K562 (cell line): ENCODE data around the gene RNMT. TPM values are rescaled to one million over a fixed set of nuclear protein-coding genes. Genes with fewer than 3 reads are reported as not detected.

Source experiments
- ATAC-seq: fragments of 200-7000 bp; cut with Tn5 transposase; 3 replicates; pipeline ENCODE4 v1.9.1; 2020; ENCODE audit warnings: moderate library complexity
- BruUV-seq: library from RNA; stranded (reverse); fragments of 400-500 nt; replicated peaks from 2 replicates; lab custom pipeline; 2021; lab: Mats Ljungman, UMichigan
- CTCF ChIA-PET: fragments of 300-600 bp; formaldehyde crosslinking; extraction: SDS; loops from one replicate; lab custom pipeline; 2021; ENCODE audit warnings: low intra/inter-chr PET ratio; lab: Yijun Ruan, JAX
- POLR2A ChIA-PET: fragments of 300-600, 350-650 bp; sonication (Branson Sonifier 250); formaldehyde crosslinking; extraction: SDS; loops from one replicate; lab custom pipeline; 2021; ENCODE audit warnings: antibody characterized with exemption, inconsistent platforms; lab: Yijun Ruan, JAX
- DNase-seq, 4 experiments: peaks; one replicate each; pipeline versions ENCODE4 v3.0.0 to v3.0.0-alpha.2; 2011 to 2018; ENCODE audit warnings: low spot score in 3 of 4, mixed read lengths in 3 of 4; ENCODE audit errors: extremely low read depth in 1 of 4
- FAIRE-seq: peaks from 2 replicates; lab custom pipeline; 2011; peaks lifted over from hg19 to GRCh38; lab: Jason Lieb, UNC
- H2AFZ ChIP-seq: 2 replicates; pipeline ENCODE4 v1.6.0; 2011; ENCODE audit warnings: low read depth, low read length, control low read depth, inconsistent platforms
- H3K27ac ChIP-seq: fragments of 200-600 bp; 3 replicates; pipeline ENCODE4 v1.8.0; 2011; ENCODE audit warnings: low read depth, mild to moderate bottlenecking, control low read depth, inconsistent platforms, low read length, moderate library complexity, mixed read lengths; ENCODE audit errors: extremely low read depth
- H3K27me3 ChIP-seq, 2 experiments: fragments of 300-600 bp in 1 of 2; 2 replicates in 1 of 2; 3 replicates in 1 of 2; pipeline versions ENCODE4 v1.6.0 to v1.8.0; 2011; ENCODE audit warnings: inconsistent platforms in 2 of 2, low read length in 2 of 2, mild to moderate bottlenecking in 1 of 2, mixed read lengths in 1 of 2, moderate library complexity in 1 of 2; ENCODE audit not compliant: control insufficient read depth in 2 of 2, insufficient read depth in 2 of 2
- H3K36me3 ChIP-seq: fragments of 300-600 bp; 3 replicates; pipeline ENCODE4 v1.8.0; 2011; ENCODE audit warnings: mild to moderate bottlenecking, low read length, inconsistent platforms; ENCODE audit not compliant: control insufficient read depth, insufficient read depth
- H3K4me1 ChIP-seq, 2 experiments: fragments of 200-600 bp in 1 of 2; replicated peaks in 1 of 2; 2 replicates in 1 of 2; 3 replicates in 1 of 2; pipeline versions ENCODE4 v1.5.1 to v1.8.0; 2011; ENCODE audit warnings: inconsistent platforms in 2 of 2, low read length in 2 of 2, mild to moderate bottlenecking in 1 of 2, mixed read lengths in 1 of 2, moderate library complexity in 1 of 2; ENCODE audit not compliant: control insufficient read depth in 2 of 2, insufficient read depth in 2 of 2
- H3K4me2 ChIP-seq: 2 replicates; pipeline ENCODE4 v1.6.1; 2011; ENCODE audit warnings: low read length, control low read depth, inconsistent platforms, mixed read lengths; ENCODE audit not compliant: insufficient read depth
- H3K4me3 ChIP-seq: fragments of 200-600 bp; sonication (generic), shearing (Covaris generic); 2 replicates; pipeline ENCODE4 v1.5.1; 2016; ENCODE audit warnings: control low read depth, inconsistent platforms
- H3K79me2 ChIP-seq: fragments of 200-600 bp; 3 replicates; pipeline ENCODE4 v1.8.0; 2011; ENCODE audit warnings: low read length, inconsistent platforms; ENCODE audit not compliant: control insufficient read depth, insufficient read depth
- H3K9ac ChIP-seq, 2 experiments: 2 replicates each; pipeline versions ENCODE4 v1.6.0 to v1.6.1; 2011; ENCODE audit warnings: low read depth in 2 of 2, low read length in 2 of 2, control low read depth in 1 of 2, inconsistent platforms in 1 of 2, mild to moderate bottlenecking in 1 of 2, mixed read lengths in 1 of 2; ENCODE audit not compliant: insufficient read depth in 1 of 2
- H3K9me1 ChIP-seq: one replicate; pipeline ENCODE4 v1.6.0; 2011; ENCODE audit warnings: inconsistent platforms, mild to moderate bottlenecking, low read length, moderate library complexity; ENCODE audit not compliant: control insufficient read depth, insufficient read depth
- H3K9me3 ChIP-seq: replicated peaks from 2 replicates; pipeline ENCODE4 v1.5.1; 2011; ENCODE audit warnings: low read depth, low read length, inconsistent platforms; ENCODE audit not compliant: control insufficient read depth, insufficient read depth
- H4K20me1 ChIP-seq: replicated peaks from 2 replicates; pipeline ENCODE4 v1.6.1; 2011; ENCODE audit warnings: low read length, inconsistent platforms, mixed read lengths; ENCODE audit not compliant: control insufficient read depth, insufficient read depth
- DACH1 ChIP-seq: fragments of 450-650 bp; IDR thresholded peaks from 2 replicates; pipeline ENCODE4 v1.6.1; 2018; ENCODE audit not compliant: partially characterized antibody
- HMGXB4 ChIP-seq: sonication (generic); formaldehyde crosslinking; IDR thresholded peaks from 2 replicates; pipeline ENCODE4 v1.8.1; 2023; ENCODE audit warnings: mild to moderate bottlenecking, missing genetic modification reagents
- KAT2B ChIP-seq: IDR thresholded peaks from one replicate; pipeline ENCODE4 v1.6.1; 2012; ENCODE audit warnings: low read depth, mild to moderate bottlenecking, control low read depth, inconsistent platforms, low read length, moderate library complexity
- KLF1 ChIP-seq: fragments of 450-650 bp; IDR thresholded peaks from 2 replicates; pipeline ENCODE4 v1.6.1; 2016; ENCODE audit warnings: missing genetic modification characterization, missing compliant biosample characterization
- PHF20 ChIP-seq: fragments of 450-650 bp; IDR thresholded peaks from 2 replicates; pipeline ENCODE4 v1.6.1; 2018; ENCODE audit not compliant: partially characterized antibody
- PRPF4 ChIP-seq: fragments of 200-400 bp; formaldehyde crosslinking; IDR thresholded peaks from one replicate; pipeline ENCODE4 v1.6.1; 2017; ENCODE audit warnings: low read length, low read depth, mild to moderate bottlenecking; ENCODE audit not compliant: insufficient read depth, poor library complexity, severe bottlenecking
- RAD51 ChIP-seq: fragments of 450-650 bp; IDR thresholded peaks from 2 replicates; pipeline ENCODE4 v1.7.1; 2016; ENCODE audit warnings: low read depth, mild to moderate bottlenecking, borderline replicate concordance
- SMAD1 ChIP-seq: fragments of 150-350 bp; IDR thresholded peaks from 2 replicates; pipeline ENCODE4 v1.6.1; 2014; ENCODE audit warnings: low read length, low read depth; ENCODE audit not compliant: partially characterized antibody
- SMAD2 ChIP-seq: fragments of 150-350 bp; IDR thresholded peaks from 2 replicates; pipeline ENCODE4 v1.6.1; 2014; ENCODE audit warnings: low read depth, mild to moderate bottlenecking, low read length
- WHSC1 ChIP-seq: IDR thresholded peaks from one replicate; pipeline ENCODE4 v1.6.1; 2012; ENCODE audit warnings: low read length, control low read depth, inconsistent platforms
- ZMIZ1 ChIP-seq, 2 experiments: fragments of 150-350 bp in 1 of 2; IDR thresholded peaks; 2 replicates each; pipeline ENCODE4 v1.6.1; 2012 to 2016; ENCODE audit warnings: low read depth in 2 of 2, low read length in 2 of 2, mild to moderate bottlenecking in 1 of 2, moderate library complexity in 1 of 2
- ZNF263 ChIP-seq: sonication (generic); formaldehyde crosslinking; IDR thresholded peaks from 2 replicates; pipeline ENCODE4 v1.8.0; 2022; ENCODE audit warnings: mild to moderate bottlenecking, missing genetic modification reagents, borderline replicate concordance
- ZNF507 ChIP-seq: conservative IDR thresholded peaks from 2 replicates; pipeline ENCODE4 v1.6.1; 2017; ENCODE audit warnings: missing genetic modification characterization, missing compliant biosample characterization
- ZZZ3 ChIP-seq: fragments of 450-650 bp; IDR thresholded peaks from 2 replicates; pipeline ENCODE4 v1.6.1; 2016; ENCODE audit warnings: antibody characterized with exemption, mild to moderate bottlenecking, moderate library complexity
- WGBS: fragments of 100-300 bp; shearing (Covaris generic); methylation state at CpG from one replicate; pipeline ENCODE4 v1.1.6; 2016; ENCODE audit warnings: low coverage, mixed read lengths; ENCODE audit not compliant: insufficient coverage; ENCODE audit errors: missing lambda C conversion rate; 5-methylcytosine and 5-hydroxymethylcytosine counted together
- in situ Hi-C: fragments of 300-500 bp; cut with MboI; formaldehyde crosslinking; loops from 4 replicates; pipeline ENCODE4 v1.15.0; 2018; ENCODE audit warnings: inconsistent platforms, mixed read lengths
- intact Hi-C: fragments of 100-400 bp; cut with micrococcal nuclease; formaldehyde crosslinking; loops from 2 replicates; pipeline ENCODE4 v1.14.2; 2022
- polyA plus RNA-seq, 8 experiments: library from polyadenylated mRNA; depleted of rRNA in 4 of 8; stranded (reverse) in 5 of 8; unstranded in 3 of 8; fragments of >200 nt; fragmentation: Nextera tagmentation in 2 of 8; fragmentation: Illumina TruSeq in 1 of 8; extraction: Ambion mirVana in 2 of 8; extraction: Trizol in 1 of 8; gene quantifications; 2 replicates each; pipeline versions ENCODE4 v1.2.1 to v1.2.3, GENCODE V29; 2011 to 2014; ENCODE audit warnings: inconsistent platforms in 1 of 8, missing spikeins in 1 of 8
- total RNA-seq, 7 experiments: library from RNA; depleted of rRNA in 6 of 7; stranded (reverse); fragments of >200 nt in 6 of 7; fragmentation: Illumina TruSeq in 2 of 7; extraction: Trizol in 2 of 7; gene quantifications; 2 replicates each; pipeline versions ENCODE4 v1.2.1 to v1.2.3, GENCODE V29; 2011 to 2021; ENCODE audit warnings: low replicate concordance in 1 of 7

RNMT gene
- total and polyA plus RNA-seq, 9 of the 15 experiments (the other 6 are each of a cell fraction or from before 2014, with no cell fraction given) = 20.2 to 63.4 (median 34.1) TPM

GRCh38 chr18:13797157-13797611 lies 70.7 kb downstream of the RNMT start:
- H3K79me2 ChIP-seq = no peaks in the 10 kb centered on the region
- H3K27me3 ChIP-seq = peaks cover 11 to 25% of the 10 kb centered on the region in 2 experiments; a peak in 4 of 5 replicates
- ATAC-seq = no peak
- DNase-seq = no peak
- no peak overlapping the region for H3K9ac ChIP-seq
- no peak overlapping the region for H3K4me3 ChIP-seq
- H2AFZ ChIP-seq = 0 out of 2 replicates have a peak overlapping the region, but pooled peaks have one; percentile 65
- 4% methylated on average over 3 of the region's 3 CpGs for WGBS
- peaks cover 0 to 9% of the 10 kb centered on the region in 2 experiments; a peak in 2 of 5 replicates for H3K4me1 ChIP-seq
- H3K36me3 ChIP-seq = no peaks in the 10 kb centered on the region
- FAIRE-seq = no peak
- intact Hi-C loops = no loop called here
- in situ Hi-C loops = no loop called here
- TF ChIP-seq KLF1 (no peak), WHSC1 (no peak), ZNF507 (tag) (no peak), HMGXB4 (CRISPR knock-in tag) (no peak), DACH1 (no peak), SMAD2 (no peak), ZZZ3 (no peak), PHF20 (no peak), SMAD1 (no peak), PRPF4 (no peak), ZMIZ1 (IDR thresholded peaks at IDR 0.05; ENCODE audit: low read depth in 2 of 2, low read length in 2 of 2) (no peak), KAT2B (no peak), RAD51 (no peak), ZNF263 (CRISPR knock-in tag) (no peak)
- no peaks in the 10 kb centered on the region for H3K9me3 ChIP-seq
- ChIA-PET POLR2A (no interaction called here), CTCF (no interaction called here)
- BruUV-seq = no TSS peak
- H3K9me1 ChIP-seq = no peaks in the 10 kb centered on the region
- H4K20me1 ChIP-seq = no peaks in the 10 kb centered on the region
- no peak overlapping the region for H3K4me2 ChIP-seq
- H3K27ac ChIP-seq = no peak overlapping the region
